ENCODE measurements around the gene PRH2. TPM values are rescaled to one million over a fixed set of nuclear protein-coding genes. Genes with fewer than 3 reads are reported as not detected.

Gene PRH2
- total and polyA plus RNA-seq, 2 of the 8 experiments (the other 6 are each of a cell fraction or from before 2014, with no cell fraction given): not detected

GRCh38 chr12:10982244-10982643, 53.2 kb downstream of the PRH2 start:
- no peaks in the 10 kb centered on the region for H3K23me2 ChIP-seq (ENCODE audit: low read depth, low read length)
- H4K20me1 ChIP-seq (replicated peaks in 1 of 2; ENCODE audit: control insufficient read depth in 1 of 2, insufficient read depth in 2 of 2, low read length in 2 of 2): peaks cover 0 to 2% of the 10 kb centered on the region in 2 experiments
- H3K79me1 ChIP-seq (ENCODE audit: low read depth, low read length): no peaks in the 10 kb centered on the region
- ChIA-PET POLR2A (ENCODE audit: partially characterized antibody) (no interaction called here), CTCF (ENCODE audit: partially characterized antibody) (interaction anchor here (0.8 kb wide), 1 partner anchor 183 kb away, joined by 4 read pairs; no protein-coding TSS in a partner anchor)
- no peak overlapping the region for H2BK5ac ChIP-seq (ENCODE audit: low read depth, low read length)
- TF ChIP-seq SP1 (IDR thresholded peaks at IDR 0.05; ENCODE audit: low read depth, low read length) (no peak), E2F6 (IDR thresholded peaks at IDR 0.05) (no peak), FOSL1 (IDR thresholded peaks at IDR 0.05; ENCODE audit: insufficient read depth, low read depth, low read length) (no peak), RNF2 (IDR thresholded peaks at IDR 0.05; ENCODE audit: borderline replicate concordance, low read depth, low read length, missing control alignments, poor library complexity, severe bottlenecking) (no peak)
- H3K36me3 ChIP-seq (ENCODE audit: control insufficient read depth in 2 of 4, insufficient read depth in 4 of 4, low read length in 3 of 4): no peaks in the 10 kb centered on the region
- no peak overlapping the region for H3K4me2 ChIP-seq (ENCODE audit: insufficient read depth in 1 of 2, low read depth in 2 of 2, low read length in 2 of 2)
- no peak overlapping the region for H4K5ac ChIP-seq (ENCODE audit: insufficient read length, low read depth, low read length)
- no peak overlapping the region for H3K14ac ChIP-seq (ENCODE audit: insufficient read length)
- 95% methylated on average over 5 of the region's 5 CpGs; no CpG with 5 or more reads in 1 of the 2 experiments for WGBS, 2 experiments (ENCODE audit: extremely low coverage in 1 of 2, insufficient coverage in 1 of 2, insufficient read length in 1 of 2, insufficient replicate concordance in 2 of 2, low coverage in 1 of 2, low lambda C conversion rate in 2 of 2, missing lambda C conversion rate in 1 of 2)
- no peaks in the 10 kb centered on the region for H3K9me3 ChIP-seq (ENCODE audit: insufficient read depth in 2 of 2, low read depth in 1 of 2, low read length in 1 of 2)
- no peaks in the 10 kb centered on the region for H3K79me2 ChIP-seq (ENCODE audit: control insufficient read depth in 1 of 2, insufficient read depth in 2 of 2, low read length in 2 of 2)
- no peak overlapping the region for H3K18ac ChIP-seq (ENCODE audit: extremely low read depth, low read length)
- no peak overlapping the region for H3K23ac ChIP-seq (ENCODE audit: insufficient read length)
- no peak overlapping the region for H3K9ac ChIP-seq (replicated peaks in 1 of 4; ENCODE audit: extremely low read depth in 1 of 4, low read depth in 3 of 4, low read length in 3 of 4)
- H2BK120ac ChIP-seq (replicated peaks; ENCODE audit: low read depth, low read length): no peak overlapping the region
- no peak overlapping the region for H3K56ac ChIP-seq (replicated peaks; ENCODE audit: insufficient read length, low read depth, low read length)
- H2AK5ac ChIP-seq (ENCODE audit: low read depth, low read length): no peak overlapping the region
- no peak overlapping the region for H2BK12ac ChIP-seq (ENCODE audit: low read depth, low read length)
- H2BK15ac ChIP-seq (ENCODE audit: low read length): no peak overlapping the region
- no peaks in the 10 kb centered on the region for H3K27me3 ChIP-seq (replicated peaks in 1 of 4; ENCODE audit: control insufficient read depth in 3 of 4, extremely low read depth in 1 of 4, insufficient read depth in 3 of 4, low read length in 3 of 4)
- H2AFZ ChIP-seq (ENCODE audit: low read length): no peak overlapping the region
- FAIRE-seq: no peak
- no peak overlapping the region for H3K4me3 ChIP-seq (ENCODE audit: extremely low read depth in 1 of 4, insufficient read depth in 2 of 4, low read depth in 3 of 4, low read length in 4 of 4)
- H4K91ac ChIP-seq (replicated peaks; ENCODE audit: insufficient read length, low read length): no peak overlapping the region
- H4K8ac ChIP-seq (ENCODE audit: extremely low read depth, insufficient read depth, low read length): no peak overlapping the region
- no peak overlapping the region for H2BK20ac ChIP-seq (ENCODE audit: low read length)
- no peak for DNase-seq (ENCODE audit: low read depth in 1 of 2, low spot score in 2 of 2)
- no peak overlapping the region for H3K27ac ChIP-seq (ENCODE audit: low read depth, low read length)
- H3K4ac ChIP-seq (replicated peaks; ENCODE audit: insufficient read length, low read depth, low read length): no peak overlapping the region
- no peaks in the 10 kb centered on the region for H3K4me1 ChIP-seq (replicated peaks in 1 of 4; ENCODE audit: control insufficient read depth in 3 of 4, insufficient read depth in 4 of 4, low read length in 3 of 4)
